Nucleus accumbens (tissue), 56 donors: Measurements from ENCODE around the gene CTNNA3.

Experiments
- DNase-seq, 56 donors: peaks; one replicate each; lab custom pipeline; 2025; lab: John Stamatoyannopoulos, UW

The CTNNA3 gene

GRCh38 chr10:66737241-66737640, 958.8 kb downstream of the CTNNA3 start:
- DNase-seq: no peak

- DNase-seq: peak in 2 of 56 donors; percentile 1 to 10
These were observed 972.2 kb downstream of the CTNNA3 start for GRCh38 chr10:66723608-66724400.

GRCh38 chr10:66719483-66719882, 976.5 kb downstream of the CTNNA3 start:
- no peak for DNase-seq

GRCh38 chr10:66717231-66717981, 978.6 kb downstream of the CTNNA3 start:
- DNase-seq: no peak

DNA sequence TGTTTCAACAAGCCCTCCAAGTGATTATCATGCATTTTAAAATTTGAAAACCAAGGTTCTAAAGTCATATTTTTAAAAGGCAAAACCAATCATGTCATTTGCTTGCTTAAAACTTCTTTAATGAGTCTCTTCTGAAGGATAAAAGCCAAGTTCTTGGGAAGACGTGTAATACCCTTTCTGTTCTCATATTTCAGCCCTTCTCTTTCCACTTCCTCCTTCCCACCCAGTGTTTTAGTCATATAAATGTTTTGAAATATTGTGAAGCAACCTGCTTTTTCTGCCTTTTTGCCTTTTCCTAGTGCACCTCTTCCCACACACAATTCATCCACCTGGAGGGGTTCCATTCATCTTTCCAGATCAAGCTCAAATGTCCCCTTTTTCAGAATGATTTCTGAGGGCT, 981.3 kb downstream of the CTNNA3 start:
- no peak for DNase-seq

- DNase-seq: no peak
These were observed 982.6 kb downstream of the CTNNA3 start for GRCh38 chr10:66713387-66713786.

DNA sequence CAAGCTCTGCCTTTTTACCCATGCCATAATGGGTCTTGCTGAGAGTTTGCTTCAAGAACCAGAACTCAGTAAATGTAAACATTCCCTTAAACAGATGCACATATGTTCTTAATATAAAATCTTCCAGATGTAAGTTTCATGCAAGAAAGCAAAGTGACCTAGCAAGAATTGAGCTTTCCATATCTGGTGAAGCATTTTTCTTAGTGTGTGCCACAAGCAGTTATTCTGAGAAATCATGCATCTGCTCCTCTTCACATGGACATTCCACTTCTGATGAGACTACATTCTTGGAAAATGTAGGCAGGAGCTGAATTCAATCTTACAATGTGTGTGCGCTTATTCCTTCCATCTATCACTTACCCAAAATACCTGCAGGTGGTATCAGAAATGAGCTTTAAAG, 997.9 kb downstream of the CTNNA3 start:
- DNase-seq: no peak

DNA sequence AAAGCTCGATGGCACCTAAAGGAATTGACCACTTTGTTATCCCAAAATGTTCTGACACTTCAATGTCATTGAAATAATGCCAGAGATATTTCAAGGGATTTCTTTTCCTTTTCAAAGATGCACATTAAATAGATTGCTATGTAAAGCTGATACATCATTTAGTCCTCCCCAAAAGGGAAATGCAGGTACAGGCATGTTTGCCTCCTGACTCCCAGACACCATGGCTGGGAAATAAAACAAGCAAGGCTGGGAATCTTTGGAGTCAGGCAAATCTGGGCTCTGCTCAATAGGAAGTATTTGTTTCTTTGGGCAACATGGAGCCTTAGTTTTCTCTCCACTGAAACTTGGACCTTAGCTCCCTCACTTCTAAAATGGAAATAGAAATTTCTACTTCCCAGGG, 1000.9 kb downstream of the CTNNA3 start:
- DNase-seq: no peak

DNA sequence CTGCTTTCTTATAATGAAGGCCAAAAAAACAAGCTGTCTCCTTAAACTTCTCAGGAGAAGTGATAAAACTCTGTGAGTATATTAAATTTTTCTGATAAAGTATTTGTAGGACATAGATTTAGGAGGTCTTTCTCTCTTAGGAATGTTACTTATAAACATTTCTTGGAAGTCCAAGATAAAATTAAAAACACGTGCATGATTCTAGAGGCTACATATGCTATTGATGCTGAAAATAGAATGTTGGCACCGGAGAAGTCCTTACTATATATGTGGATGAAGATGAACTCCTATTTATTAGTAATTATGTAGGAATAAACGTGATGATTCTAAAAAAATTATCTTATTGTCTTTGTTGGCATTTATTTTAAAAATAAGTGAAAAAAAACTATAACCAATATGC, 1011.4 kb downstream of the CTNNA3 start:
- DNase-seq: no peak

GRCh38 chr10:66680886-66681285, 1015.1 kb downstream of the CTNNA3 start:
- DNase-seq: no peak

DNA sequence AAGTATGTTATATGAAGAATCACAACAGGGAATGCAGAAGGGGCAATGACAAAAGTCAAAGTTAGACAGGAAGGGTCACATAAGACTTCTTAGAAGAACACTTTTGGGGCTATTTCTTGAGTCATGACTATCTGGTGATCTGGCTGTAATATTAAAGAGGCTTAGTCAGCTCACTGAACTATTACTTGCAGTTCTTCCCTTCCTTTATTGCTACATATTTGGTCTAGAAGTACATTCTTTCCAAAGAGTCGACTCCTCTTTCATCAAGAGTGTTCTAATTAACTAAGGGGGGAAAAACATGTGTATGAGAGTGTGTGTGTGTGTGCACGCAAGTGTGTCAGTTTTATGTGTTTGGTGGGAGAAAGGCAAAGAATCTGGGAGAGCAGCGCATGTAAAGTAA, 1017.5 kb downstream of the CTNNA3 start:
- DNase-seq: no peak

GRCh38 chr10:66673071-66673470, 1022.9 kb downstream of the CTNNA3 start:
- no peak for DNase-seq

DNA sequence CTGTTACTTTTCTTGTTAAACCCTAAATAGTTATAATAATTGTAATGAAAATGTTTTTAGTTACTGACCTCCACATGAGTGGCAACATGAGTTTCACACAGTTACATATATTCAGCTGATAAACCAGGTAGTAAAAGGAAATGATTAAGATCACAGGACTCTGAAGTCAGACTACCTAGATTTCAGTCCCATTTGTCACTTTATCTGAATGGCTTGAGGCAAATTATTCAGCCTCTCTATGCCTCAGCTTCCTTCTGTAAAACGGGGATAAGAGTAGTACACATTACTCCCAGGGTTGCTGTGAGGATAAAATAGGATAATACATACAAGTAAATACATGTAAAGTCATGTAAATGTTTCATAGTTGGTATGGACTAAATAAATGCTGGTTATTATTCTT, 1024.4 kb downstream of the CTNNA3 start:
- no peak for DNase-seq

GRCh38 chr10:66671064-66671463, 1024.9 kb downstream of the CTNNA3 start:
- no peak for DNase-seq

DNA sequence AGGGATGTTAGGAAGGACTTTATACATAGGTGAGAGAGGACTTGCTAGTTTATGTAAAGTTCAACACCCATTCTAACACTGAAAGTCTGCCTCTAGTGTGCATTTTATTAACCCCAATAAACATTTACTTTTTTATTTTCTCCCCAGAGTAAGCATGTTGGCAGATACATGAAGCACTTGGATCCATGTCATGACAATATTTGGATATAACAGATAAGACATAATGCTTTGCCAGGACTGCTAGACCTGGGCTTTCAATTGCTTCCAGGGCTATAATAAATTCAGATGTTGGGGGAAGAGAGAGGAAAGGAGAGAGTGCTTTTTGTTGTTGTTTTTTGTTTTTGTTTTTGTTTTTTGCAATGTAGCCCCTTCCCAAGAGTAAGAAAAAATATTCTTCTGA, 1039.5 kb downstream of the CTNNA3 start:
- no peak for DNase-seq

- DNase-seq: no peak
These were observed 1041.1 kb downstream of the CTNNA3 start for GRCh38 chr10:66654861-66655260.

DNA sequence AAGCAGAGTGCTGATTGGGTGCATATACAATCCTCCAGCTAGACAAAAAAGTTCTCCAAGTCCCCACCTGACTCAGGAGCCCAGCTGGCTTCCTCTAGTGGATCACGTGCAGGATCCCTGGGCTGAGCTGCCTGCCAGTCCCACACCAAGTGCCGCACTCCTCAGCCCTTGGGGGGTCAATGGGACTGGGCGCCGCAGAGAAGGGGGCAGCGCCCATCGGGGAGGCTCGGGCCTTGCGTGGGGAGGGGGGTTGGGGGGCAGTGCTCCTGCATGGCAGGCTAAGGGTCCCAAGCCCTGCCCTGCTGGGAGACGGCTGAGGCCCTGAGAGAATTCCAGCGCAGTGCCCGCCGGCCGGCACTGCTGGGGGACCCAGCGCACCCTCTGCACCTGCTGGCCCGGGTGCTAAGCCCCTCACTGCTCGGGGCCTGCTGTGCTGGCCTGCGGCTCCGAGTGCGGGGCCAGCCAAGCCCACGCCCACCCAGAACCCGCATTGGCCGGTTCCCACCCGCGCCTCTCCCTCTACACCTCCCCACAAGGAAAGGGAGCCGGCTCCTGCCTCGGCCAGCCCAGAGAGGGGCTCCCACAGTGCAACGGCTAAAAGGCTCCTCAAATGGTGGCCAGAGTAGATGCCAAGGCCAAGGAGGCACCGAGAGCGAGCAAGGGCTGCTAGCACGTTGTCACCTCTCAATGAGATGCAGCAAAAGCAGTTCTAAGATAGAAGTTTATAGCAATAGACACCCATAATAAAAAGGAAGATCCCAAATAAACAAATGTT, 1044.5 kb downstream of the CTNNA3 start:
- DNase-seq: no peak

- DNase-seq: no peak
These were observed 1046.4 kb downstream of the CTNNA3 start for GRCh38 chr10:66649626-66650025.

- no peak for DNase-seq
These were observed 1053.8 kb downstream of the CTNNA3 start for GRCh38 chr10:66642217-66642616.

- no peak for DNase-seq
These were observed 1056.6 kb downstream of the CTNNA3 start for GRCh38 chr10:66639371-66639770.
